ENCODE measurements around the gene SSU72.
A peak's percentile ranks its signal among the peaks of the same experiment; 100 is the strongest.

The SSU72 gene

DNA sequence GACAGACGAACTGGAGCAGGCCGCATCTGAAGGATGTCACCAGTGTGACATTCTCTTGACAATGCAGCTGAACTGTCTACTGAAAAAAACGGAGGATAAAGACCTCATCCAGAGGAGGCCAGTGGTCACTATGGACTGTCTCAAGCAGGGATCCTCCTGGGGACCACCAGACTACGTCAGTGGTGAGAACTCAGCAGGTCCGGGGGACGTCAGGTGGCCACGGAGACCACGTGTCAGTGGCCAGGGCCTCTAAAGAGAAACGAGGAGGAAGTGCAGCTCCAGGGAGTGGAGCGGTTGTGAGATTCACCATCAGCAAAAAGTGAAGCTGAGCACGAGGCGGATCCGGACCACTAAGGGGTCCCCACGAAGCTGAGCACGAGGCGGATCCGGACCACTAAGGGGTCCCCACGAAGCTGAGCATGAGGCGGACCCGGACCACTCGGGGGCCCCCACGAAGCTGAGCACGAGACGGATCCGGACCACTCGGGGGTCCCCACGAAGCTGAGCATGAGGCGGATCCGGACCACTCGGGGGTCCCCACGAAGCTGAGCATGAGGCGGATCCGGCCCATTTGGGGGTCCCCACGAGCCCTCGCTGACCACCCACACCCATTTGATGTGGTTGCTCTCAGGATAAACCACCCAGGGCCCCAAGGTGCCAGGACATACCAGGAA is 20.7 kb downstream of the SSU72 start:
- H3K36me3 ChIP-seq (ENCODE audit: control insufficient read depth in 5 of 5, insufficient read depth in 5 of 5, low read length in 5 of 5), result peaks cover 0 to 5% (median 0%) of the 10 kb centered on the region in 5 donors
- H3K27ac ChIP-seq (ENCODE audit: low read depth, low read length), result no peak overlapping the region
- peak overlapping the region in 1 of 5 donors; percentile 62 for H3K9ac ChIP-seq (ENCODE audit: low read length in 5 of 5)
- no peaks in the 10 kb centered on the region for H3K27me3 ChIP-seq (ENCODE audit: control insufficient read depth in 5 of 5, insufficient read depth in 4 of 5, low read length in 5 of 5)
- H3K4me1 ChIP-seq (ENCODE audit: control insufficient read depth in 5 of 5, insufficient read depth in 5 of 5, low read length in 5 of 5), result peaks cover 0 to 37% (median 32%) of the 10 kb centered on the region in 5 donors
- H3K4me3 ChIP-seq (ENCODE audit: low read depth in 1 of 5, low read length in 5 of 5), result no peak overlapping the region
- H3K9me3 ChIP-seq (ENCODE audit: control insufficient read depth in 5 of 5, low read length in 5 of 5), result no peaks in the 10 kb centered on the region

GRCh38 chr1:1552263-1552639 is 22.4 kb downstream of the SSU72 start:
- no peaks in the 10 kb centered on the region for H3K27me3 ChIP-seq (ENCODE audit: control insufficient read depth in 5 of 5, insufficient read depth in 4 of 5, low read length in 5 of 5)
- H3K4me3 ChIP-seq (ENCODE audit: low read depth in 1 of 5, low read length in 5 of 5), result no peak overlapping the region
- H3K27ac ChIP-seq (ENCODE audit: low read depth, low read length), result no peak overlapping the region
- peak overlapping the region in 2 of 5 donors; percentile 14 to 56 for H3K9ac ChIP-seq (ENCODE audit: low read length in 5 of 5)
- peaks cover 0 to 40% (median 32%) of the 10 kb centered on the region in 5 donors for H3K4me1 ChIP-seq (ENCODE audit: control insufficient read depth in 5 of 5, insufficient read depth in 5 of 5, low read length in 5 of 5)
- H3K9me3 ChIP-seq (ENCODE audit: control insufficient read depth in 5 of 5, low read length in 5 of 5), result no peaks in the 10 kb centered on the region
- peaks cover 0 to 8% (median 0%) of the 10 kb centered on the region in 5 donors for H3K36me3 ChIP-seq (ENCODE audit: control insufficient read depth in 5 of 5, insufficient read depth in 5 of 5, low read length in 5 of 5)

GRCh38 chr1:1551524-1552262 is 23.0 kb downstream of the SSU72 start:
- H3K4me3 ChIP-seq (ENCODE audit: low read depth in 1 of 5, low read length in 5 of 5), result no peak overlapping the region
- peak overlapping the region in 2 of 5 donors; percentile 11 to 56 for H3K9ac ChIP-seq (ENCODE audit: low read length in 5 of 5)
- no peaks in the 10 kb centered on the region for H3K9me3 ChIP-seq (ENCODE audit: control insufficient read depth in 5 of 5, low read length in 5 of 5)
- peaks cover 0 to 40% (median 32%) of the 10 kb centered on the region in 5 donors for H3K4me1 ChIP-seq (ENCODE audit: control insufficient read depth in 5 of 5, insufficient read depth in 5 of 5, low read length in 5 of 5)
- H3K27me3 ChIP-seq (ENCODE audit: control insufficient read depth in 5 of 5, insufficient read depth in 4 of 5, low read length in 5 of 5), result no peaks in the 10 kb centered on the region
- H3K27ac ChIP-seq (ENCODE audit: low read depth, low read length), result peak overlapping the region; percentile 23
- peaks cover 0 to 8% (median 0%) of the 10 kb centered on the region in 5 donors for H3K36me3 ChIP-seq (ENCODE audit: control insufficient read depth in 5 of 5, insufficient read depth in 5 of 5, low read length in 5 of 5)

DNA sequence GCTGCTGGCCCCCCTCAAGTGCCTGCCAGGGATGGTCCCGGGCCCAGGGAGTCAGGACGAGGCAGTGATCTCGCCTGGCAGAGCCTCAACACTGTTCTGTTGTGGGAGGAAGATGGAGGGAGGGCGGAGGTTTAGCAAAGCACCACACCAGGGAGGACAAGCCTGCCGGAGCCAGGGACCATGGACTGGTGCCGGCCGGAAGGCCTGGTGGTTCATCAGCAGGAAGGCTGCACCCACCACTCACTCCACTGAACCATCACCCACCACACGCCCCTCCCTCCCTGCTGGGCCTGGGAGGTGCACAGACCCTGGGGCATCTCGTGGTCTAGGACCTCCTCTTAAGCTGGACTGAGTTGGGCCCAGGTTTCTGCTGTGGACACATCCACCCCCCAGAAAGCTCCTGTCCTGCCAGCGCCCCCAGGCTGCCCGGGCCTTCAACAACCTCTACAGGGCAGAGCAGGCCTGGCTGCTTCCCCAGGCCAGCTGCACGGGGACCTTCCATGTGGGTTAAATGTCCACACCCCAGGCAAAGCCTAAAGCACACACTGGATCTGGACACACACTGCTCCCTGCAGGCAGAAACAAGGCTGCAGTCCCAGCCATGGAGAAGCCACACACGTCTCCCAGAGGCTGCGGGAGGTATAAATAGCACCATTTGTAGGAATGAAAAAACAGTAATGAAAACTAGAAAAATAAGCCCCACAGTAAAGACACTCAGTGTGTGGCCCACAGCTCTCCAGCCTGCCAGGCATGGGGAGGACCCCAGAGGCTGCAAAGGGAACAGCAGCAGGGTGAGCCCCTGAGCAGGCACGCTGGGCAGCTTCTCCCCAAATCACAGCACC is 23.9 kb downstream of the SSU72 start:
- Histone ChIP-seq H3K9me3 (ENCODE audit: control insufficient read depth in 5 of 5, low read length in 5 of 5) (no peaks in the 10 kb centered on the region), H3K4me1 (ENCODE audit: control insufficient read depth in 5 of 5, insufficient read depth in 5 of 5, low read length in 5 of 5) (peaks cover 0 to 40% (median 32%) of the 10 kb centered on the region in 5 donors), H3K27ac (ENCODE audit: low read depth, low read length) (peak overlapping the region; percentile 23), H3K4me3 (ENCODE audit: low read depth in 1 of 5, low read length in 5 of 5) (peak overlapping the region in 1 of 5 donors; percentile 17), H3K27me3 (ENCODE audit: control insufficient read depth in 5 of 5, insufficient read depth in 4 of 5, low read length in 5 of 5) (no peaks in the 10 kb centered on the region), H3K36me3 (ENCODE audit: control insufficient read depth in 5 of 5, insufficient read depth in 5 of 5, low read length in 5 of 5) (peaks cover 0 to 8% (median 2%) of the 10 kb centered on the region in 5 donors), H3K9ac (ENCODE audit: low read length in 5 of 5) (peak overlapping the region in 3 of 5 donors; percentile 18 to 69 (median 53))

- Histone ChIP-seq H3K27ac (ENCODE audit: low read depth, low read length) (no peak overlapping the region), H3K9ac (ENCODE audit: low read length in 5 of 5) (peak overlapping the region in 3 of 5 donors; percentile 18 to 69 (median 53)), H3K9me3 (ENCODE audit: control insufficient read depth in 5 of 5, low read length in 5 of 5) (no peaks in the 10 kb centered on the region), H3K4me1 (ENCODE audit: control insufficient read depth in 5 of 5, insufficient read depth in 5 of 5, low read length in 5 of 5) (peaks cover 0 to 40% (median 32%) of the 10 kb centered on the region in 5 donors), H3K4me3 (ENCODE audit: low read depth in 1 of 5, low read length in 5 of 5) (no peak overlapping the region), H3K27me3 (ENCODE audit: control insufficient read depth in 5 of 5, insufficient read depth in 4 of 5, low read length in 5 of 5) (no peaks in the 10 kb centered on the region), H3K36me3 (ENCODE audit: control insufficient read depth in 5 of 5, insufficient read depth in 5 of 5, low read length in 5 of 5) (peaks cover 0 to 9% (median 2%) of the 10 kb centered on the region in 5 donors)
Observed at GRCh38 chr1:1550087-1550486, 24.6 kb downstream of the SSU72 start.

DNA sequence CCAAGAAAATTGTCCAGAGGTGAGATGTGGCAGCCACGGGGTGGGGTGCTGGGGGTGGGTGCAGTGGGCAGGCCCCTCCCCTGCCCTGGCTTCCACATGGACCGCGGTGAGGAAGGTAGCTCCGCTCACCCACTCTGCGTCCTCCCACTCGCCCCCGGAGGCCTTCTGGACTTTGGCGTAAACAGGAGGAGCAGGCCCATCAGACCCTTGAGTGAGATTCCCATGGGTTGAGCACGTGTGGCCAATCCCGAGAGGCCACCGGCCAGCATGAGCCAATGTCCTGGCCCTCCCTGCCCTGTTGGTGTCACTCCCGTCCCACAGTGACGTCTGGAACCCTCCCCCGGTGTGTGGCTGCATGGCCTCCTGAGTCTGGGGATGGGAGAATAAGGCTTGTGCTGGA is 26.1 kb downstream of the SSU72 start:
- H3K4me3 ChIP-seq (ENCODE audit: low read depth in 1 of 5, low read length in 5 of 5), result no peak overlapping the region
- H3K27ac ChIP-seq (ENCODE audit: low read depth, low read length), result no peak overlapping the region
- no peak overlapping the region for H3K9ac ChIP-seq (ENCODE audit: low read length in 5 of 5)
- no peaks in the 10 kb centered on the region for H3K27me3 ChIP-seq (ENCODE audit: control insufficient read depth in 5 of 5, insufficient read depth in 4 of 5, low read length in 5 of 5)
- peaks cover 0 to 17% (median 3%) of the 10 kb centered on the region in 5 donors for H3K36me3 ChIP-seq (ENCODE audit: control insufficient read depth in 5 of 5, insufficient read depth in 5 of 5, low read length in 5 of 5)
- no peaks in the 10 kb centered on the region for H3K9me3 ChIP-seq (ENCODE audit: control insufficient read depth in 5 of 5, low read length in 5 of 5)
- H3K4me1 ChIP-seq (ENCODE audit: control insufficient read depth in 5 of 5, insufficient read depth in 5 of 5, low read length in 5 of 5), result peaks cover 0 to 38% (median 32%) of the 10 kb centered on the region in 5 donors

- Histone ChIP-seq H3K36me3 (ENCODE audit: control insufficient read depth in 5 of 5, insufficient read depth in 5 of 5, low read length in 5 of 5) (peaks cover 0 to 26% (median 11%) of the 10 kb centered on the region in 5 donors), H3K27ac (ENCODE audit: low read depth, low read length) (no peak overlapping the region), H3K4me3 (ENCODE audit: low read depth in 1 of 5, low read length in 5 of 5) (no peak overlapping the region), H3K9ac (ENCODE audit: low read length in 5 of 5) (no peak overlapping the region), H3K27me3 (ENCODE audit: control insufficient read depth in 5 of 5, insufficient read depth in 4 of 5, low read length in 5 of 5) (no peaks in the 10 kb centered on the region), H3K9me3 (ENCODE audit: control insufficient read depth in 5 of 5, low read length in 5 of 5) (no peaks in the 10 kb centered on the region), H3K4me1 (ENCODE audit: control insufficient read depth in 5 of 5, insufficient read depth in 5 of 5, low read length in 5 of 5) (peaks cover 0 to 36% (median 27%) of the 10 kb centered on the region in 5 donors)
Observed at GRCh38 chr1:1547476-1547875, 27.2 kb downstream of the SSU72 start.

DNA sequence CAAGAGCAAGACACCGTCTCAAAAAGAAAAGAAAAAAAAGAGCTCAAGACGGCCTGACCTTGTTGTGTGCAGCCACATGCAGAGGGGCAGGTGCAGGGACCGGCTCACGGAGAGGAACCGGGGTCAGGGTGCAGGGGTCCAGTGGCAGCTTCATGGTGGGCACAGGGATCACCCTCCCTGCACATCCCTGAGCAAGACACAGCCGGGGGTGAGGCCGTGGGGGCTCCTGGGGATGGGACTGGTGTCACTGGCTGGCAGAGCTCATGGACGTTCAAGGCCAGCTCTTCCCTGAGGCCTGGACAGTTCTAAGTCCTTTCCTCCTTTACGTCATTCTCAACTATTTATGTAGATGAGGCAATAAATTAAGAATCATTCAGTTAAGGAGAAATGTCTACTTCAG is 27.7 kb downstream of the SSU72 start:
- Histone ChIP-seq H3K27me3 (ENCODE audit: control insufficient read depth in 5 of 5, insufficient read depth in 4 of 5, low read length in 5 of 5) (no peaks in the 10 kb centered on the region), H3K4me1 (ENCODE audit: control insufficient read depth in 5 of 5, insufficient read depth in 5 of 5, low read length in 5 of 5) (peaks cover 0 to 32% (median 22%) of the 10 kb centered on the region in 5 donors), H3K9ac (ENCODE audit: low read length in 5 of 5) (no peak overlapping the region), H3K4me3 (ENCODE audit: low read depth in 1 of 5, low read length in 5 of 5) (no peak overlapping the region), H3K9me3 (ENCODE audit: control insufficient read depth in 5 of 5, low read length in 5 of 5) (no peaks in the 10 kb centered on the region), H3K27ac (ENCODE audit: low read depth, low read length) (no peak overlapping the region), H3K36me3 (ENCODE audit: control insufficient read depth in 5 of 5, insufficient read depth in 5 of 5, low read length in 5 of 5) (peaks cover 0 to 30% (median 13%) of the 10 kb centered on the region in 5 donors)

DNA sequence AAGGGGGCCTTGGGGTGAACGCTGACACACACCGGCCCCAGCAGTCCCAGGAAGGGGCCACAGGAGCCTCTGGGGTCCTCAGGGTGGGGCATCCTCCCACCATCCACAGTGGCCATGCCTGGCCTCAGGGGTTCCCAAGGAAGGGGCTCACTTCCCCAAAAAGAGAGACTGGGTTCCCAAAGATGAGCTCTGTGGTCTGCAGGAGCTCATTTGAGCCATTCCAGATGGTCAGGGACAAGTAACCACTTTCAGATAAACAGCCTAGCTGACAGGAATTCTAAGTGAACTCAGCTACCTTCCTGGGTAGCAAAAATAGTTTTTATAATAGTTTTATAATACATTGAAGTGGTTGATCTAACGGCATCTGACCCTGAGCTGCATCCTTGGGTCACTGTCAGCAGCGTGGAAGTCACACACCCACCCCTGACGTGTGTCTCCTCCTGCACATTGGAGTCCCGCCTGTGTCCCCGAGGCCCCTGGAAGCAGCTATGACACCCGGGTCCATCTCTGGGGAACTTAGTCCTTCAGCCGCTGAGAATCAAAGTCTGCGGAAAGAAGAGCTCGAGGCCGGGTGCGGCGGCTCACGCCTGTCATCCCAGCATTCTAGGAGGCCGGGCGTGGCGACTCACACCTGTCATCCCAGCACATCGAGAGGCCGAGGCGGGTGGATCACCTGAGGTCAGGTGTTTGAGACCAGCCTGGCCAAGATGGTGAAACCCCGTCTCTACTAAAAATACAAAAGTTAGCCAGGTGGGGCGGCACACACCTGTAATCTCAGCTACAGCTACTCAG is 28.5 kb downstream of the SSU72 start:
- no peaks in the 10 kb centered on the region for H3K9me3 ChIP-seq (ENCODE audit: control insufficient read depth in 5 of 5, low read length in 5 of 5)
- no peak overlapping the region for H3K4me3 ChIP-seq (ENCODE audit: low read depth in 1 of 5, low read length in 5 of 5)
- H3K4me1 ChIP-seq (ENCODE audit: control insufficient read depth in 5 of 5, insufficient read depth in 5 of 5, low read length in 5 of 5), result peaks cover 0 to 25% (median 13%) of the 10 kb centered on the region in 5 donors
- no peak overlapping the region for H3K9ac ChIP-seq (ENCODE audit: low read length in 5 of 5)
- H3K27ac ChIP-seq (ENCODE audit: low read depth, low read length), result no peak overlapping the region
- H3K27me3 ChIP-seq (ENCODE audit: control insufficient read depth in 5 of 5, insufficient read depth in 4 of 5, low read length in 5 of 5), result no peaks in the 10 kb centered on the region
- H3K36me3 ChIP-seq (ENCODE audit: control insufficient read depth in 5 of 5, insufficient read depth in 5 of 5, low read length in 5 of 5), result peaks cover 0 to 39% (median 20%) of the 10 kb centered on the region in 5 donors
